Forelimb muscle (tissue), 1 donor: Measurements from ENCODE around the gene SIGLEC9. TPM values are rescaled to one million over a fixed set of nuclear protein-coding genes. Genes with fewer than 3 reads are reported as not detected.

Source experiments
- polyA plus RNA-seq: library from polyadenylated mRNA; unstranded; fragments of 120-200 nt; gene quantifications from one replicate; pipeline ENCODE4 v1.2.1, GENCODE V29; 2013; ENCODE audit not compliant: insufficient read length

Gene SIGLEC9
- polyA plus RNA-seq, 1 donor: 0.65 TPM

Other genes with a start within 250 kb of the SIGLEC9 start
- gene KLK4, start 213.5 kb upstream of the SIGLEC9 start, polyA plus RNA-seq: not detected
- gene KLK5, start 171.9 kb upstream of the SIGLEC9 start, polyA plus RNA-seq: not detected
- gene KLK6, start 155.3 kb upstream of the SIGLEC9 start, polyA plus RNA-seq: 0.10 TPM
- gene KLK7, start 141.0 kb upstream of the SIGLEC9 start, polyA plus RNA-seq: not detected
- gene KLK8, start 123.3 kb upstream of the SIGLEC9 start, polyA plus RNA-seq: not detected
- gene KLK10, start 105.2 kb upstream of the SIGLEC9 start, polyA plus RNA-seq: 0.18 TPM
- not detected for gene KLK11, start 98.3 kb upstream of the SIGLEC9 start, polyA plus RNA-seq
- not detected for gene KLK12, start 89.9 kb upstream of the SIGLEC9 start, polyA plus RNA-seq
- gene KLK13, start 59.8 kb upstream of the SIGLEC9 start, polyA plus RNA-seq: not detected
- gene KLK14, start 42.0 kb upstream of the SIGLEC9 start, polyA plus RNA-seq: 0.34 TPM
- 2.4 TPM for gene CTU1, start 16.5 kb upstream of the SIGLEC9 start, polyA plus RNA-seq
- gene SIGLEC7, start 17.4 kb downstream of the SIGLEC9 start, polyA plus RNA-seq: 0.37 TPM
- gene CD33, start 100.2 kb downstream of the SIGLEC9 start, polyA plus RNA-seq: 3.8 TPM
- gene SIGLECL1, start 126.2 kb downstream of the SIGLEC9 start, polyA plus RNA-seq: not detected
- 0.10 TPM for gene IGLON5, start 186.7 kb downstream of the SIGLEC9 start, polyA plus RNA-seq
- 1.00 TPM for gene VSIG10L, start 217.2 kb downstream of the SIGLEC9 start, polyA plus RNA-seq
- gene ETFB, start 241.5 kb downstream of the SIGLEC9 start, polyA plus RNA-seq: 40.1 TPM
- 1.1 TPM for gene CLDND2, start 244.1 kb downstream of the SIGLEC9 start, polyA plus RNA-seq
- gene NKG7, start 247.7 kb downstream of the SIGLEC9 start, polyA plus RNA-seq: 3.0 TPM